OCI-LY1 (cell line): ENCODE measurements around the gene IGFBP1.

Experiments used
- H2AFZ ChIP-seq: fragments of 200-600 bp; sonication (generic), shearing (Covaris generic); 2 replicates; pipeline ENCODE4 v1.6.0; 2014; ENCODE audit warnings: antibody characterized with exemption, mild to moderate bottlenecking, low read length
- H3F3A ChIP-seq: fragments of 200-600 bp; sonication (generic), shearing (Covaris generic); 2 replicates; pipeline ENCODE4 v1.6.0; 2014; ENCODE audit warnings: mild to moderate bottlenecking, antibody characterized with exemption, low read length, moderate library complexity; ENCODE audit not compliant: insufficient read depth
- H3K27ac ChIP-seq: fragments of 200-600 bp; sonication (generic); 2 replicates; pipeline ENCODE4 v1.5.1; 2014; ENCODE audit warnings: low read length, mixed run types, mild to moderate bottlenecking, low read depth; ENCODE audit not compliant: poor library complexity, severe bottlenecking
- H3K27me3 ChIP-seq: fragments of 200-600 bp; sonication (generic); 2 replicates; pipeline ENCODE4 v1.6.0; 2014; ENCODE audit warnings: antibody characterized with exemption, mild to moderate bottlenecking, low read length, moderate library complexity; ENCODE audit not compliant: insufficient read depth
- H3K36me3 ChIP-seq: fragments of 200-600 bp; sonication (generic); 2 replicates; pipeline ENCODE4 v1.6.1; 2014; ENCODE audit warnings: mild to moderate bottlenecking, antibody characterized with exemption, low read length, moderate library complexity, mixed read lengths; ENCODE audit not compliant: insufficient read depth
- H3K4me1 ChIP-seq: fragments of 200-600 bp; sonication (generic); 2 replicates; pipeline ENCODE4 v1.5.1; 2014; ENCODE audit warnings: mild to moderate bottlenecking, low read length, moderate library complexity; ENCODE audit not compliant: insufficient read depth, severe bottlenecking
- H3K4me2 ChIP-seq: fragments of 200-600 bp; sonication (generic), shearing (Covaris generic); 2 replicates; pipeline ENCODE4 v1.6.1; 2014; ENCODE audit warnings: low read length
- H3K4me3 ChIP-seq: fragments of 200-600 bp; sonication (generic); 2 replicates; pipeline ENCODE4 v1.5.1; 2014; ENCODE audit warnings: low read length, low read depth, mild to moderate bottlenecking, mixed read lengths; ENCODE audit not compliant: poor library complexity, severe bottlenecking
- H3K79me2 ChIP-seq: fragments of 200-600 bp; shearing (Covaris generic); 2 replicates; pipeline ENCODE4 v1.6.1; 2016; ENCODE audit warnings: mixed run types, low read length, mixed read lengths; ENCODE audit not compliant: insufficient read depth
- H3K9ac ChIP-seq: fragments of 200-600 bp; sonication (generic), shearing (Covaris generic); 2 replicates; pipeline ENCODE4 v1.6.1; 2014; ENCODE audit warnings: mild to moderate bottlenecking, low read length, mixed read lengths
- H3K9me2 ChIP-seq: fragments of 200-600 bp; sonication (generic), shearing (Covaris generic); 2 replicates; pipeline ENCODE4 v1.6.1; 2014; ENCODE audit warnings: low read depth, mild to moderate bottlenecking, low read length, mixed read lengths
- H3K9me3 ChIP-seq: fragments of 200-600 bp; shearing (Covaris generic); 2 replicates; pipeline ENCODE4 v1.6.1; 2014; ENCODE audit warnings: low read length, mixed read lengths
- H4K20me1 ChIP-seq: fragments of 200-600 bp; sonication (generic), shearing (Covaris generic); 2 replicates; pipeline ENCODE4 v1.6.0; 2016; ENCODE audit warnings: mild to moderate bottlenecking, low read length; ENCODE audit not compliant: insufficient read depth
- EZH2 ChIP-seq: fragments of 200-600 bp; sonication (generic), shearing (Covaris generic); IDR thresholded peaks from 2 replicates; pipeline ENCODE4 v1.8.0; 2017; ENCODE audit warnings: borderline replicate concordance, mixed run types, mild to moderate bottlenecking, antibody characterized with exemption, low read length, moderate library complexity, mixed read lengths
- TF ChIP-seq, protein P1 (sequence below): fragments of 200-600 bp; sonication (generic), shearing (Covaris generic); IDR thresholded peaks from 2 replicates; pipeline ENCODE4 v1.5.1; 2017; ENCODE audit warnings: mild to moderate bottlenecking, antibody characterized with exemption, low read length, moderate library complexity, mixed read lengths

The IGFBP1 gene

GRCh38 chr7:45880433-45880860 is 7.8 kb upstream of the IGFBP1 start:
- no peaks in the 10 kb centered on the region for H3K9me3 ChIP-seq
- H3K4me3 ChIP-seq: no peak overlapping the region
- no peaks in the 10 kb centered on the region for H3K27me3 ChIP-seq
- no peak overlapping the region for H3K4me2 ChIP-seq
- H4K20me1 ChIP-seq: no peaks in the 10 kb centered on the region
- no peak for TF ChIP-seq EZH2
- TF ChIP-seq, protein P1, sequence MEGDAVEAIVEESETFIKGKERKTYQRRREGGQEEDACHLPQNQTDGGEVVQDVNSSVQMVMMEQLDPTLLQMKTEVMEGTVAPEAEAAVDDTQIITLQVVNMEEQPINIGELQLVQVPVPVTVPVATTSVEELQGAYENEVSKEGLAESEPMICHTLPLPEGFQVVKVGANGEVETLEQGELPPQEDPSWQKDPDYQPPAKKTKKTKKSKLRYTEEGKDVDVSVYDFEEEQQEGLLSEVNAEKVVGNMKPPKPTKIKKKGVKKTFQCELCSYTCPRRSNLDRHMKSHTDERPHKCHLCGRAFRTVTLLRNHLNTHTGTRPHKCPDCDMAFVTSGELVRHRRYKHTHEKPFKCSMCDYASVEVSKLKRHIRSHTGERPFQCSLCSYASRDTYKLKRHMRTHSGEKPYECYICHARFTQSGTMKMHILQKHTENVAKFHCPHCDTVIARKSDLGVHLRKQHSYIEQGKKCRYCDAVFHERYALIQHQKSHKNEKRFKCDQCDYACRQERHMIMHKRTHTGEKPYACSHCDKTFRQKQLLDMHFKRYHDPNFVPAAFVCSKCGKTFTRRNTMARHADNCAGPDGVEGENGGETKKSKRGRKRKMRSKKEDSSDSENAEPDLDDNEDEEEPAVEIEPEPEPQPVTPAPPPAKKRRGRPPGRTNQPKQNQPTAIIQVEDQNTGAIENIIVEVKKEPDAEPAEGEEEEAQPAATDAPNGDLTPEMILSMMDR: no peak
- H3K9me2 ChIP-seq: no peaks in the 10 kb centered on the region
- no peak overlapping the region for H3K27ac ChIP-seq
- H3F3A ChIP-seq: no peaks in the 10 kb centered on the region
- H3K79me2 ChIP-seq: no peaks in the 10 kb centered on the region
- no peak overlapping the region for H2AFZ ChIP-seq
- no peaks in the 10 kb centered on the region for H3K4me1 ChIP-seq
- H3K9ac ChIP-seq: no peak overlapping the region
- no peaks in the 10 kb centered on the region for H3K36me3 ChIP-seq

DNA sequence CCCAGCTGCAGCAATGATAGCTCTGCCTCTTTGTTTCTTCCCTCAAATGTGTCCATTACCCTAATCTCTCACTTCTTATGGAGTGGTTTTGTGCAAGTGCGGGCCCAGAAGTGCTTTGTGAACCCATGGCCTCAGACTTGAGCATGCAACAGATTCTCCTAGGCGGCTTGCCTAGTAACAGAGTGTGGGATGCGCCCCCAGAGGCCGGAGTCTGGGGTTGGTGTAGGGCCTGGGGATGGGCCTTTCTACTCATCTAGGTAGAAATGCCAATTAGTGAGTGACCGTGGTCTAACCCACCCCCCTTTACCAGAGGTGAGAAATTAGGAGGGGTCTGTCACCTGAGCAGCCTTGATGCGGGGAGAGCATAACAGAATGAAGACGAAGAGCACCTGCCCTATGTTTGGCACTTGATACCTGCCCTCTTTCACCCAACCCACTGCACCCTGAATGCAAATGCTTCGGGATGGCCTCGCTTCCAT is 7.0 kb upstream of the IGFBP1 start:
- H4K20me1 ChIP-seq: no peaks in the 10 kb centered on the region
- no peaks in the 10 kb centered on the region for H3K79me2 ChIP-seq

GRCh38 chr7:45881759-45882464 is 6.4 kb upstream of the IGFBP1 start:
- no peaks in the 10 kb centered on the region for H3K36me3 ChIP-seq
- H3K79me2 ChIP-seq: no peaks in the 10 kb centered on the region
- no peak overlapping the region for H2AFZ ChIP-seq

More for the DNA sequence above, 7.0 kb upstream of the IGFBP1 start:
- H3K9ac ChIP-seq: no peak overlapping the region
- no peaks in the 10 kb centered on the region for H3K36me3 ChIP-seq
- no peaks in the 10 kb centered on the region for H3F3A ChIP-seq
- H2AFZ ChIP-seq: no peak overlapping the region
- no peaks in the 10 kb centered on the region for H3K4me1 ChIP-seq
- H3K27ac ChIP-seq: no peak overlapping the region
- H3K27me3 ChIP-seq: no peaks in the 10 kb centered on the region
- H3K9me2 ChIP-seq: no peaks in the 10 kb centered on the region
- TF ChIP-seq, protein P1: no peak
- no peak for TF ChIP-seq EZH2
- no peak overlapping the region for H3K4me2 ChIP-seq
- no peak overlapping the region for H3K4me3 ChIP-seq
- no peaks in the 10 kb centered on the region for H3K9me3 ChIP-seq

More at GRCh38 chr7:45881759-45882464, 6.4 kb upstream of the IGFBP1 start:
- Histone ChIP-seq H3K4me1 (no peaks in the 10 kb centered on the region), H3F3A (no peaks in the 10 kb centered on the region), H3K9me3 (no peaks in the 10 kb centered on the region), H4K20me1 (no peaks in the 10 kb centered on the region), H3K4me3 (no peak overlapping the region), H3K9ac (no peak overlapping the region), H3K27me3 (no peaks in the 10 kb centered on the region), H3K9me2 (no peaks in the 10 kb centered on the region), H3K4me2 (no peak overlapping the region), H3K27ac (no peak overlapping the region)
- TF ChIP-seq, protein P1: no peak
- no peak for TF ChIP-seq EZH2
